GM18517 (cell line): ENCODE results near the gene PXDC1.

Source experiments
- ATAC-seq: cut with Tn5 transposase; IDR thresholded peaks from one replicate; pipeline ENCODE4 v1.9.1; 2021; ENCODE audit warnings: mild to moderate bottlenecking, moderate library complexity; ENCODE audit not compliant: unreplicated experiment

Gene PXDC1

GRCh38 chr6:3751077-3751729 is at the start of gene PXDC1:
Gene PXDC1, minus strand, starts transcription at chr6:3751713. Its CDS starts 182 bp downstream, at chr6:3751531.
- ATAC-seq: no peak

- no peak for ATAC-seq
Observed at GRCh38 chr6:3800850-3801591, 49.5 kb upstream of the PXDC1 start.

DNA sequence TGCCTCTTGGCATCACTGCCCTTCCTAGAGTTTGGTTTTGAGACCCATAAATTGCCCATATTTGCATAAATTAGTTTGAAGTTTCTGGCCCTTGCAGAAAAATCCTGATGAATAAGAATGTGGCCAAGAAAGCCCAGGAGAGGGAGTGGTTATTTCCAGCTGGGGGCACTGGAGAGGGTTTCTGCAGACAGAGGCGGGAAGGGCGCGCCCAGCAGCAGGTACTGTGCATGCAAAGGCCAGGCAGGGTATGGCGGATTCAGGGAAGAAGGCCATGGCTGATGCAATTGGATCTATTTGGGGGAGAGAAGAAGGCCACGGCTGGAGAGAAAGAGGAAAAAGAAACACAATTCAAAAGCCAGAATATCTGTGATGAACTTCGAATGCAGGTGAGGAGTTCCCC is 48.2 kb upstream of the PXDC1 start:
- ATAC-seq: no peak

DNA sequence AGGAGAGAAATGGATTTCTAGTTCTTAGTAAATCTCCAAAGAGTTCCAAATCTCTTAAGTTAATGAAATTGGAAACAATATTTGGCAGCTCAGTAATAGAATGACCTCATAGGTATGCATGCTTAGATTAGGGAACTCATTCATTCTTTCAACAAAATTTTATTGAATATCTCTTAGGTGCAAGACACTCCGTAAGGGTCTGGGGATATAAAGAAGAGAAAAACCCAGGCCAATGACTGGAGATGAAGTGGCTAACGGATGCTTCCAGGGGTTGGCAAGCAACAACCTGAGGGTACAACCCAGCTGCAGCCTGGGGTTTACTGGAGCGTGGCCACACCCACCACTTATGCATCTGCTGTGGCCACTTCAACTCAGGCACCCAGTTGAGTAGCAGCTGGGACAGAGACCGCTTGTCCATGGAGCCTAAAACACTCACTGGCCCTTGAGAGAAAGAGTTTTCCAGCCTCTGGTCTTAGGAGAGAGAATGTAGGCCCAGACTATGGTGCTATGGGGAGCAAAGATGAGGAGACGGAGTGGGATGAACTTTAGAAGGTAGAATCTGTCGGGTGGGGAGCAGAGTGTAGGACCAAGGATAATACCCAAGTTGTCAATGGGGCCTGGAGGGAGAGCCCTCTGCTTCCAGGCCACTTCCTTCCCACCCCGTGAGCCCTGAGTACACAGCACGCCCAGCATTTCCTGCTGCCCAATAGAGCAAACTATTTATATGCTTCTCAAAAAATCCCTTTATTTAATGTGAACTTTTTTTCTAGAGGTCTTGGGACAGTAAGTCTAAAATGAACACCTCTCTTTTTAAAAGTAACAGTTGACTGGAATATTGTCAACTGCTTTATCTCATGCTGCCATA is 46.8 kb upstream of the PXDC1 start:
- no peak for ATAC-seq

DNA sequence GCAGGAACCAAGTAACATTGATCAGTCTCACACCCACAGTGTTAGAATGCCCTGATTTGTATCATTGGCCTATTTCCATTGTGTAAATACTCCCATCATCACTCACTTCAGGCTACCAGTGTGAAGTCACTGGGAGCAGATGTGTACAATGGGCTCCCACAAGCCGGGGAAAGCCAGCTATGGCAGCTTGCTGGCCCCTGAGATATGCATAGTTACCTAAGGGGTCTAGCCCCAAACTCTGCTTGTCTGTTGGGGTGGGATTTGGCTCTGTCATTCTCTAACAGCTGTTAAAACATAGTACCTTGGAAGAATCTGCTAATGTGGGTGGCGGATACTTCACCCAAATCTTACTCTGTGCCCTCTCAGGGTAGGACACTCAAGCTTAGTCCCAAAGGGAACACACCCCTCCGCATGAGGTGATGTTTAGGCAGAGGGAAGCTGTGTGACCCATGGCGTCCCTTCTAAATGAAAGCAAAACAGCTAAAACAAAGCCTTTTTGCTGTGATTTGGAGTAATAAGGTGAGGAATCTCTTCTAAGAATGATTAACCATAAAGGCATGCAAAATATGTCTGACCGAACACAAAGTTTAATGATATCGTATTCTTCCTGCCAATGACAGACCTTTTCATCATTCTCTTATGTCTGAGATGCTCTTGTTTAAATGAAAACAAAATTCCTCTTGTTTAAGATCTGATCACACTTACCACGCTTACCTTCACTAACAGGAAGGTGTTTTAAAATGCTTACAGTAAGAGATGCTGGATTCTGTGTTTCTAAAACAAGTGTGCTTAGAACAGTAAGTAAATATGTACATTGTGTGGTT is 45.9 kb upstream of the PXDC1 start:
- no peak for ATAC-seq

DNA sequence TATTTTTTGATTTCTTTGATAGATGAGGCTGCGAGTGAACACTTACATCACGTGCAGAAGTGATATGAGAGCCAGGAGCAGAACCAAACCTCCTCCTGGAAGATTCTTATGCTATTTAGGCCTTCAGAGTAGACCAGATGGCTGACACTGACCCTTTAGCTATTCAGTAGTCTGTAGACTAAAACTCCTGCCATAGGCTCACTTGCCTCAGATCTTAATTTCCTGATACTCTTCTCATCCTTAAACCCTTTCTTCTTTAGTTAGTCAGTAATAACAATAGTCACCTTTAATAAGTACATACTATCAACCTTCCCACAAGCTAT is 45.2 kb upstream of the PXDC1 start:
- ATAC-seq: no peak

GRCh38 chr6:3795836-3796718 is 44.6 kb upstream of the PXDC1 start:
- no peak for ATAC-seq

DNA sequence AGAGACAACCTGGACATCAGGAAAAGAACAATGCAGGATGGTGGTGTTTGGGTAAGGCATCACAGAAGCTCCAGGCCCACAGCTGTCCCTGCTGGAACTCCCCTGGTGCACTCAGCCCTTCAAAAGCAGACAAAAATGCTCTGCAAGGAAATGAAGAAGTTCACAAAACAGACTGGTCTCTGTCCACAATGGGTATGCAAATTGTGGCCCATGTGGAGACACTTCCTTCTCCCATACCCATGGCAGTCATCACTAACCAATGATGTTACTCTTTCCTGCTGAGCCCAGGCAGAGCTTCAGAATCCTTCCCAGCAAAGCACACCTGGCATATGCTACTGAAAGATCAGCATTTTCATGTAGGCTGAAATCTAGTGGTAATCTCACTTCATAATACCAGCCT is 42.6 kb upstream of the PXDC1 start:
- no peak for ATAC-seq

DNA sequence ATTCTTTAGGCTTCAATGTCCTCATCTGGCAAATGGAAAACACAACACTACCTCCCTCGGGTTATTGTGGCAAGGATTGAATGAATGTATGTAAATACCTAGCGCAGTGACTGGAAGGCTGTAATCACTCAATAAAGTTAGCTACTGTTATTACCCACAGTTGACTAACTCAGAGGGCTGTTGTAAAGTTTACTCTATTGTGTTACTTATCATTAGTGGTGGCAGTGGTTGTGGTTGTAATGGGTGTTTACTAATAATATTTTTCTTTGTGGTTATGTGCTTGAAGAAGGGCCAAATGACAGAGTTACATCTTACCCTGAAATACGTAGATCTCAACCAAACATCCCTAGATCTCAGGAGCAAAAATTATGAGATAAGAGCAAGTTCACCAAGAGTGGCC is 42.0 kb upstream of the PXDC1 start:
- ATAC-seq: no peak

DNA sequence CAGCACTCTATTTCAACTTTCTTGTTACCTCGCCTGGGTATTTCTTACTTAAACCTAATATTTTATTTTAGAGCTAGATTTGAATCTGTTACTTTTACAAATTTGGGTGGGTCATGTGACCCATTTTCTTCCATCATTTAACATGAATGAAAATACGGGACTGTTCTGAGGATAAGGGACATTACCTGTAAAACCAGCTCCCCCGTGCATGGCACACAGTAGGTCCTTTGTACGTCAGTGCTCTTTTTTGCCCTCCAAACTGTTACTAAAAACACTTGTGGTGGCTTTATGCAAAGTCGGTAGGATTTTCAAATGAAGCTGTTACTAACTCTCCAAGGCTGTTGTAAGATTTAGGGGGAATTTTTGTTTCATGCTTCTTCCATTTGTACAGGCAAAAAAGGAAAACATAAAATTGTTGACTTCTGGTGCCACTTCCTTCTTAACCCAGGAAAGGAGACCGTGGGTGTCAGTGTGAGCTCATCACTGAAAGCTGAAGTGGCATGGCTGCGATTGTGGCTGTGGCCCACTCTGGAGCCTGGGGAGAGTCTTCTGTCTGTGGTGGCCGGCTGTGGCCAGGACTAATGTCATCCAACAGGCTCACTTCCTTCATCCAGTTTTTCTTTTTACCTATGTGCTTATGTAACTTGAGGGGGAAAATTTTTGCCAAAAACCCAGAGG is 40.2 kb upstream of the PXDC1 start:
- ATAC-seq: no peak

DNA sequence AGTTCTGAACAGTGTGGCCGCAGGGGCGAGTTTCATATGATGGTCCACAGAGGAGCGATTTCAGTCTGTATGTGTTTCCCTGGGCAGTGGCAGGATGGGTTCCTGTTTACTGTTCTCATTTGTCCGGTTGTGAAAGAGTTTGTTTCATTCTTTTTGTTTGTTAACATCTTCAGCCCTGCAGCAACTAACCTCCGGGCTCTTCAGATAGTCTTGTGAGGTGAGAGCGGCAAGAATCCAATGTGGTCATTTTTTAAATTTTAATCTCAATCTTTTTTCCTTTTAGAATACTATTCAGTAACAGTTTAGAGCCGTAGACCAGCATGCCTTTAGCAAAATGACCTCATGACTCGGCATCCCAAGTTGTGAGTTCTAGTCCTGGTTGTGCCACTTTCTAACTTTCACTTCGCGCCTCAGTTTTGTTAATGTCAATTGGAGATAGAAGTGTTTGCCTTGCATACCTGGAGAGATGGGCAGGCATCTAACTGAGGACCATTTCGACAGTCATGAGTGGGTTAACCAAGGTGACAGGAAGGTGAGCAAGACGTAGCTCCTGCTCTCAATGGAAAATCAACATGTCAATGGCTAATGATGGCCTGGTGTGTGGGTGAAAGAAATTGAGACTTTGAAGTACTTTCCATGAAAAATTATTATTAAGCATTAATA is 38.5 kb upstream of the PXDC1 start:
- no peak for ATAC-seq

DNA sequence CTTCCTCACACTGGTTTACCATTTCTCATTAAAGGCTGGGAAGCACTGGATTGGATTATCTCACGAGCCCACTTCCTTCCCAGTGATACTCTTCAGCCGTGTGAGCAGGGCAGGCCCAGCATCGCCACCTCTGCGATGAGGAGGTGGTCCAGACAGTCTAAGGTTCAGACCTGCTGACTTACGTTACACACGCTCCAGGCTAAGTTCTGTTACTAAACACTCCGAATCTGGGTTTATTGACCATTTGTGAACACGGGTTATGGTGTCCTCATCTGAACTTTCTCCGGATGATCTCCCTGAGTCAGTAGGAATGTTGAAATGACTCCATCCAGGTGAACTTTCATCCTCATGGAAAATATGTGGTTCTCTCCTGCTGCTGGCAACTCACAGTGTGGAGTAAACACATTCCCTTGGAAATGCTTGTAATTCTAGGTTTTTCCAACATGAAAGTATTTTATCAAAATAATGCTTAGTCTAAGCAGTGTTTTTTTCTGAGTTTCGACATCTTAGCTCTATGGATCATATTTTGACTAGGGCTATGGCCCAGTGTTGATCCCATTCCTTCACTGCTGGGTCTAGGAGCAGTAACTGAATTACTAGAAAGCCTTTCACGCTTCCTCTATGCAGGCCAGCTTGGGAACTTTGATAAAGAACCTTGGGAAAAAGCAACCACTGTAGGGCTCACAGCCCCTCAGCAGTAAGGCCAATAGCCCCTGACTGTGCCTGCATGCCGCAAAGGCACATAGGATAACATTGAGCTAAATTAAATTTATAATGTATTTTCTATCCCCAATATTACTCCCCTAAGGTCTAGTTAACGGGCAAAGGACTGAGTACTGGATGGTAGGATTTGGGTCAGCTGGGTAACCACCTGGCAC is 37.7 kb upstream of the PXDC1 start:
- ATAC-seq: no peak

DNA sequence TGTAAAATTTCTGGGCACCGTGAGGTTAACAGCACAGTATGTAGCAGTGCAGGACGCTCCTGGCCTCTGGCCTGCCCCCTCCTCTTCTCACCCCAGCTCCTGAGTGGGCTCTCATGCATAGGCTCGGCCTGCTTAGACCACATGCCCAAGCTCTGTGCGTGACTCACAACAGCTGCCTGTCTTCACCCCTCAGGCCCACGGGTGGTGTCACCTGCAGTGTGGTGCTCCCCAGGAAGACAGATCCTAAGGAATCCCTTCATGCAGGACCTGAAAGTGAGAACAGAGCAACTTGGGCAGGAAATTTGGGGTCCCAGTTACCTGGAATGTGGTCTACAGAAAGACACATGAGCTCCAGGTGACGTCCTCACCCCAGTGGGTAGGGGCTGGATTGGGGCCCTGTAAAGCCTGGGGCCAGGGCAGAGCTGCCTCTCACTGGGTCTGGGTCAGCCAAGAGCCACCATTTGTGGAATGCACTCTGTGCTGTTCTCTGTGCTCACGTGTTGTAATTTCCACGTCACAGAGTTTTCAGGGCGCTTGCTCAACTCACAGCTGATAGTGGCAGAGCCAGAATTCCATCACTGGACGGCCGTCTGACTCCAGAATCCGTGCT is 37.0 kb upstream of the PXDC1 start:
- no peak for ATAC-seq

DNA sequence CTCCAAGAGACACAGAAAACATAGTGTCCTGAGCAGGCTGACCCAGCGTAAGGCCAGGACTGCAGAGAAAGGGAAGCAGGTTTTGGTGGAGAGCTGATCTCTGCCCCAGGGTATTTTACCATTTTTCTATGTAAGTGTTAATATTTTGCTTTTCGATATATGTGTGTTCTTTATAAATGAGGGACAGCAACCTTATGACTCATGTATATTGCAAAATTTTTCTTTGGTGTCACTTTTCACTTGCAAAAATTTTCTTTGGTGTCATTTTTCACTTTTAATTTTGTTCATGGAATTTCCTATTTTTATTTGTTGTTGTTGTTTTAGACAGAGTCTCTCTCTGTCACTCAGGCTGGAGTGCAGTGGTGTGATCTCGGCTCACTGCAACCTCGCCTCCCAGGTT is 34.6 kb upstream of the PXDC1 start:
- ATAC-seq: no peak

GRCh38 chr6:3785745-3786098 is 34.2 kb upstream of the PXDC1 start:
- no peak for ATAC-seq

DNA sequence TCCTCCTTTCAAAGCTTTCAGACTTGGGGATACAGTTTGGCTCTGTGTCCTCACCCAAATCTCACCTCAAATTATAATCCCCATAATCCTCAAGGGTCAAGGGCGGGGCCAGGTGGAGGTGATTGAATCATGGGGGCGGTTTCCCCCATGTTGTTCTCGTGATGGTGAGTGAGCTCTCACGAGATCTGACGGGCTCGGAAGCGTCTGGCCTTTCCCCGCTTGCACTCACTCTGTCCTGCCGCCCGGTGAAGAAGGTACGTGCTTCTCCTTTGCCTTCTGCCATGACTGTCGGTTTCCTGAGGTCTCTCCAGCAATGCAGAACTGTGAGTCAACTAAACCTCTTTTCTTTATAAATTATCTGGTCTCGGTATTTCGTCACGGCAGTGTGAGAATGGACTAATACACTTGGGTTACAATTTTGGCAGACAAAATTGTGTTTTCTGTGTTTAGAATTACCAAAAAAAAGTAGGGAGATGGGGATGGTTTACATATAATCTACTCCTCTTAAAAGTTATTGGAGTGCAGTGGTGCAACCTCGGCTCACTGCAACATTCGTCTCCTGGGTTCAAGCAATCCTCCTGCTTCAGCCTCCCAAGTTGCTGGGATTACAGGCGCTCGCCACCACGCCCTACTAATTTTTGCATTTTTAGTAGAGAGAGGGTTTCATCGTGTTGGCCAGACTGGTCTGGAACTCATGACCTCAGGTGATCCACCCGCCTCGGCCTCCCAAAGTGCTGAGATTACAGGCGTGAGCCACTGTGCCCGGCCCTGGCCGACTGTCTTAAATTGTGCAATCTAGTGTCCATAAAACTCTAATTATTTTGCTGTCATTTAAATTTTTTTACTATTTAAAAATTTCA is 33.6 kb upstream of the PXDC1 start:
- no peak for ATAC-seq

- no peak for ATAC-seq
Observed at GRCh38 chr6:3784423-3784822, 32.9 kb upstream of the PXDC1 start.
